GM10248 (cell line): ENCODE measurements around the gene WDFY4.

ENCODE experiments used
- CTCF ChIA-PET: fragments of 300-600 bp; sonication (Branson Sonifier 250); formaldehyde crosslinking; extraction: SDS; loops from one replicate; lab custom pipeline; 2021; ENCODE audit warnings: antibody characterized with exemption; lab: Yijun Ruan, JAX
- POLR2A ChIA-PET: fragments of 350-650 bp; sonication (Branson Sonifier 250); formaldehyde crosslinking; extraction: SDS; loops from one replicate; lab custom pipeline; 2020; ENCODE audit warnings: antibody characterized with exemption; lab: Yijun Ruan, JAX
- DNase-seq: peaks from one replicate; pipeline ENCODE4 v3.0.0; 2012; ENCODE audit errors: extremely low spot score
- CTCF ChIP-seq: IDR thresholded peaks from 2 replicates; pipeline ENCODE4 v1.5.1; 2012; ENCODE audit warnings: mild to moderate bottlenecking, low read depth; ENCODE audit errors: extremely low read depth, missing control alignments, control extremely low read depth

The WDFY4 gene

GRCh38 chr10:48923748-48924147 is 239.1 kb downstream of the WDFY4 start:
- DNase-seq, result no peak
- CTCF ChIA-PET, result interaction anchor here (0.8 to 2.5 kb wide), 3 partner anchors 10 to 23 kb away, joined by 3 to 10 read pairs (median 5); no protein-coding TSS in a partner anchor
- POLR2A ChIA-PET, result no interaction called here
- no peak for TF ChIP-seq CTCF

GRCh38 chr10:48924988-48925387 is 240.3 kb downstream of the WDFY4 start:
- CTCF ChIA-PET, result interaction anchor here (0.8 to 2.5 kb wide), 4 partner anchors 8 to 95 kb away, joined by 3 to 10 read pairs (median 4); no protein-coding TSS in a partner anchor
- no peak for TF ChIP-seq CTCF
- POLR2A ChIA-PET, result no interaction called here
- no peak for DNase-seq

DNA sequence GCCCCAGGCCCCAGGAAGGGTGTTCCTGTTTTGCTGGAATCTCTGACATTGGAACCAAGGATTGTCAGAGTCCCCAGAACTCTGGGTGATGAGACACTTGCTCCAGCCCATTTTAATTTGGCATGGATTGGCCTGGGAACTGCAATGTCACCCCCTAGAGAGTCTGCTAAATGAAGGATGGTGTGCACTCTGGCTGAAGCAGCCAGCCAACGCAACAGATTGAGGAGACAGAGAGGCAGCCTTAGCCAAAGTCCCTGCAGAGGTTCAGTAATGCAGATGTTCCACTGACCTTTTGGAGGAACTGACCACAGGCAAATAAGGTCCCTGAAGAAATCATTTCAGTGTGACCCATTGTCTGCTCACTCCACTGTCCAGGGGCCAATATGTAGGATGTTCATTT is 241.6 kb downstream of the WDFY4 start:
- ChIA-PET POLR2A (no interaction called here), CTCF (no interaction called here)
- no peak for TF ChIP-seq CTCF
- no peak for DNase-seq

DNA sequence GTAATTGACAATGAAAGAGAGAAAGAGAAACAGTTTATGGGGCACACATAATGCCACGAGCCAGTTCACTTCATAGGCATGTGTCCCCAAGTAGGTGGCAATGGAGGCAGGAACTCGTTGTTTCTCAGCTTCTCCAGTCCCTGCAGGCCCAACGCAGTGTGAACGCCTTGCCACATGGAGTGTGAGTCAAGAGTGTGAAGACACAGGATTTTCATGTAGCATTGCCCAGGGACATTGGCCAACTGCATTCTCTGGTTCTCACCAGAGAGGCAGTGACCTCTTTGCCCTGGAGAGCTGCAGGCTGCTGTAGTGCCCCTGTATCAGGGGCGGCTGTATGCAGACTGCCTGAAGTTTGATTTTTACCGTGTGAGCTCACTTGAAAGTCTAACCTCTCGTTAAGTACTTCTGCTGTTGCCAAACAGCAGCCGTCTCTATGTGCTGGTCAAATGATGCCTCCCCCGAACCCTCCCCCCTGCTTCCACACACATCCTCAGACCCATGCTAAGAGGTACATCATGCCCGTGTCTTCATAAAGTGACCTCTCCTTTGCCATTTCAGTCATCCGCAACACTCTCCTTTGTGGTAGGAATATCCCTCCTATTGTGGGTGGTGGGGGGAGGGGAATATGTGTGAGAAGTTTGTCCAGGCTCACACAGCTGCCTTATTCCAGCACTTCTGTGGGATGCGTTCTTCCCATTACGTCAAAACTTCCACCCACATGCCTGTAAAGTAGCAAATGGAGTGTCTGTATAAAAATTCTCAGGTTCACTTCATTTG is 242.3 kb downstream of the WDFY4 start:
- ChIA-PET POLR2A (no interaction called here), CTCF (no interaction called here)
- no peak for DNase-seq
- TF ChIP-seq CTCF, result no peak

- TF ChIP-seq CTCF, result no peak
- POLR2A ChIA-PET, result no interaction called here
- DNase-seq, result no peak
- CTCF ChIA-PET, result no interaction called here
Measured at GRCh38 chr10:48929413-48929990, 244.8 kb downstream of the WDFY4 start.

DNA sequence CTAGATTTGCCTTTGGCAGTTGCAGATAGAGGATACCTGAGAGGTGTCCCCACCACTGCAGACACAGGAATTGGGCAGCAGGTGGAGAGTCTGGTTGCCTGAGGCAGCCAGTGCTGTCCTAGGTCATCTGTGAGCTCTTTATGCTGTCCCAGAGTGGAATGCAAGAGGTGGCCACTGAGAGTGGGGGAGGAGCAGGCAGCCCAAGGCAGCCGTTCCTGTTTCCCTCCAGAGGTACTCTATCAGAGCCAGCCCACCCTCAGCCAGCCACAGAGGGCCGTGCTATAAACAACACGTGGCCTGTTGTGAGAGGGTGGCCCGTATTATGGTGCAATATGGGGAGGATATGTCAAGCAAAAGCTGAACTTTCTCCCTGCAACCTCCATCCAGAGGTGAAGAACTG is 246.5 kb downstream of the WDFY4 start:
- ChIA-PET CTCF (interaction anchor here (3.2 kb wide), 1 partner anchor 275 kb away, joined by 8 read pairs; no protein-coding TSS in a partner anchor), POLR2A (no interaction called here)
- no peak for DNase-seq
- TF ChIP-seq CTCF, result no peak
